ENCODE results near the gene SLIT3.

Gene SLIT3

GRCh38 chr5:168683247-168683926 lies 617.6 kb downstream of the SLIT3 start:
- no peaks in the 10 kb centered on the region for H3K9me3 ChIP-seq (ENCODE audit: insufficient read depth, low read length)
- no peak overlapping the region for H2AFZ ChIP-seq (ENCODE audit: low read depth, low read length)
- no peak overlapping the region for H3K4me3 ChIP-seq (ENCODE audit: low read length)
- H3K27me3 ChIP-seq (ENCODE audit: low read depth, low read length): no peaks in the 10 kb centered on the region
- H3K4me1 ChIP-seq (ENCODE audit: low read length): no peaks in the 10 kb centered on the region
- H3K79me2 ChIP-seq (ENCODE audit: low read length): no peaks in the 10 kb centered on the region
- no peaks in the 10 kb centered on the region for H3K36me3 ChIP-seq (replicated peaks; ENCODE audit: low read depth, low read length)
- no peaks in the 10 kb centered on the region for H4K20me1 ChIP-seq (ENCODE audit: insufficient read depth, low read length)
- H3K4me2 ChIP-seq (ENCODE audit: low read length): no peak overlapping the region
- TF ChIP-seq EZH2phosphoT487 (IDR thresholded peaks at IDR 0.05; ENCODE audit: low read depth): no peak
- TF ChIP-seq, protein P1, sequence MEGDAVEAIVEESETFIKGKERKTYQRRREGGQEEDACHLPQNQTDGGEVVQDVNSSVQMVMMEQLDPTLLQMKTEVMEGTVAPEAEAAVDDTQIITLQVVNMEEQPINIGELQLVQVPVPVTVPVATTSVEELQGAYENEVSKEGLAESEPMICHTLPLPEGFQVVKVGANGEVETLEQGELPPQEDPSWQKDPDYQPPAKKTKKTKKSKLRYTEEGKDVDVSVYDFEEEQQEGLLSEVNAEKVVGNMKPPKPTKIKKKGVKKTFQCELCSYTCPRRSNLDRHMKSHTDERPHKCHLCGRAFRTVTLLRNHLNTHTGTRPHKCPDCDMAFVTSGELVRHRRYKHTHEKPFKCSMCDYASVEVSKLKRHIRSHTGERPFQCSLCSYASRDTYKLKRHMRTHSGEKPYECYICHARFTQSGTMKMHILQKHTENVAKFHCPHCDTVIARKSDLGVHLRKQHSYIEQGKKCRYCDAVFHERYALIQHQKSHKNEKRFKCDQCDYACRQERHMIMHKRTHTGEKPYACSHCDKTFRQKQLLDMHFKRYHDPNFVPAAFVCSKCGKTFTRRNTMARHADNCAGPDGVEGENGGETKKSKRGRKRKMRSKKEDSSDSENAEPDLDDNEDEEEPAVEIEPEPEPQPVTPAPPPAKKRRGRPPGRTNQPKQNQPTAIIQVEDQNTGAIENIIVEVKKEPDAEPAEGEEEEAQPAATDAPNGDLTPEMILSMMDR (IDR thresholded peaks at IDR 0.05; ENCODE audit: low read depth, low read length): no peak
- H3K27ac ChIP-seq (ENCODE audit: low read length): no peak overlapping the region
- no peak overlapping the region for H3K9ac ChIP-seq (ENCODE audit: low read length)

GRCh38 chr5:168681556-168682183 lies 619.3 kb downstream of the SLIT3 start:
- H3K9me3 ChIP-seq (ENCODE audit: insufficient read depth, low read length): no peaks in the 10 kb centered on the region
- H3K9ac ChIP-seq (ENCODE audit: low read length): no peak overlapping the region
- TF ChIP-seq EZH2phosphoT487 (IDR thresholded peaks at IDR 0.05; ENCODE audit: low read depth): no peak
- TF ChIP-seq, protein P1 (IDR thresholded peaks at IDR 0.05; ENCODE audit: low read depth, low read length): no peak
- no peaks in the 10 kb centered on the region for H3K4me1 ChIP-seq (ENCODE audit: low read length)
- H3K36me3 ChIP-seq (replicated peaks; ENCODE audit: low read depth, low read length): no peaks in the 10 kb centered on the region
- H4K20me1 ChIP-seq (ENCODE audit: insufficient read depth, low read length): no peaks in the 10 kb centered on the region
- no peak overlapping the region for H2AFZ ChIP-seq (ENCODE audit: low read depth, low read length)
- no peak overlapping the region for H3K4me3 ChIP-seq (ENCODE audit: low read length)
- no peaks in the 10 kb centered on the region for H3K27me3 ChIP-seq (ENCODE audit: low read depth, low read length)
- H3K79me2 ChIP-seq (ENCODE audit: low read length): no peaks in the 10 kb centered on the region
- no peak overlapping the region for H3K27ac ChIP-seq (ENCODE audit: low read length)
- no peak overlapping the region for H3K4me2 ChIP-seq (ENCODE audit: low read length)

- no peak overlapping the region for H3K4me3 ChIP-seq (ENCODE audit: low read length)
- TF ChIP-seq, protein P1 (IDR thresholded peaks at IDR 0.05; ENCODE audit: low read depth, low read length): no peak
- no peak for TF ChIP-seq EZH2phosphoT487 (IDR thresholded peaks at IDR 0.05; ENCODE audit: low read depth)
- H3K27ac ChIP-seq (ENCODE audit: low read length): no peak overlapping the region
- no peak overlapping the region for H3K4me2 ChIP-seq (ENCODE audit: low read length)
- no peak overlapping the region for H2AFZ ChIP-seq (ENCODE audit: low read depth, low read length)
- no peaks in the 10 kb centered on the region for H3K9me3 ChIP-seq (ENCODE audit: insufficient read depth, low read length)
- no peaks in the 10 kb centered on the region for H3K36me3 ChIP-seq (replicated peaks; ENCODE audit: low read depth, low read length)
- H3K27me3 ChIP-seq (ENCODE audit: low read depth, low read length): no peaks in the 10 kb centered on the region
- H3K79me2 ChIP-seq (ENCODE audit: low read length): no peaks in the 10 kb centered on the region
- H3K4me1 ChIP-seq (ENCODE audit: low read length): no peaks in the 10 kb centered on the region
- H3K9ac ChIP-seq (ENCODE audit: low read length): no peak overlapping the region
- H4K20me1 ChIP-seq (ENCODE audit: insufficient read depth, low read length): no peaks in the 10 kb centered on the region
These were observed 620.5 kb downstream of the SLIT3 start for GRCh38 chr5:168680395-168680794.

DNA sequence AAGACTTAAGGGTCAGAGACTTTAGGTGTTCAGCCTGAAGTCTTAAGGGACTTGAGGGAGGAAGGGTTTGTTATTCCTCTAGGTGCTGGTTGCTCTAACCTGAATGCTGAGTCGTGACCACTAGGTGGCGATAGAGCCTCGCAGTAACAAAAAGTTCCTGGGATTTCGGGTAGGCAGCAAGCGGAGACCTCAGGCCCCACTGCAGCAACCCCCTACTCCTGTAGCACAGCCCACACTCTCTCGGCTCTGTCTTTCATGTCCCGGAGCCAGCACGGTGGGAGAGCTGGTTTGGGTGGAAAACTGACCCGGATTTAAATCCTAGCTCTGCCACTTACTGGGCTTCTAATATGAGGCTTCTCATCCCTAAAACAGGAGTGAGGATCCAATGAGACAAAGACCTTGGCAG lies 621.4 kb downstream of the SLIT3 start:
- Histone ChIP-seq H4K20me1 (ENCODE audit: insufficient read depth, low read length) (no peaks in the 10 kb centered on the region), H2AFZ (ENCODE audit: low read depth, low read length) (no peak overlapping the region), H3K9ac (ENCODE audit: low read length) (no peak overlapping the region), H3K36me3 (replicated peaks; ENCODE audit: low read depth, low read length) (no peaks in the 10 kb centered on the region), H3K9me3 (ENCODE audit: insufficient read depth, low read length) (no peaks in the 10 kb centered on the region), H3K27me3 (ENCODE audit: low read depth, low read length) (no peaks in the 10 kb centered on the region), H3K4me3 (ENCODE audit: low read length) (no peak overlapping the region), H3K4me2 (ENCODE audit: low read length) (peak overlapping the region; percentile 37; the same call in 1 of the 2 replicates), H3K4me1 (ENCODE audit: low read length) (no peaks in the 10 kb centered on the region), H3K79me2 (ENCODE audit: low read length) (no peaks in the 10 kb centered on the region), H3K27ac (ENCODE audit: low read length) (no peak overlapping the region)
- TF ChIP-seq, protein P1 (IDR thresholded peaks at IDR 0.05; ENCODE audit: low read depth, low read length): peak; percentile 90
- TF ChIP-seq EZH2phosphoT487 (IDR thresholded peaks at IDR 0.05; ENCODE audit: low read depth): no peak
